Frontal cortex (tissue), 4 donors: Measurements from ENCODE around the gene ARHGEF39. TPM values are rescaled to one million over a fixed set of nuclear protein-coding genes. Genes with fewer than 3 reads are reported as not detected.
"Not testable (repeated sequence)": the region's sequence is repeated elsewhere in the genome, so short reads cannot be mapped to it uniquely, and the experiment has no call there.

ENCODE experiments used
- DNase-seq, 2 donors: peaks; one replicate each; pipeline ENCODE4 v3.0.0; 2012; ENCODE audit warnings: low spot score in 2 of 2
- FAIRE-seq: peaks from 2 replicates; lab custom pipeline; 2012; peaks lifted over from hg19 to GRCh38; lab: Jason Lieb, UNC
- total RNA-seq: library from RNA; depleted of rRNA; stranded (reverse); fragments of >200 nt; gene quantifications from one replicate; pipeline ENCODE4 v1.2.3, GENCODE V29; 2014
- donor health status: control.
- donor health status: control.
- donor health status: control.

The ARHGEF39 gene
- total RNA-seq, 1 donor from 2014 or later = 0.41 TPM

GRCh38 chr9:35657546-35658136 lies 7.4 kb downstream of the ARHGEF39 start, which contains the start of gene RMRP:
TSS of gene RMRP (minus strand) at chr9:35658019.
- FAIRE-seq (no peak), DNase-seq (peak; percentile 92 to 93)

- DNase-seq (no peak), FAIRE-seq (no peak)
Measured at GRCh38 chr9:35656831-35657545, 8.0 kb downstream of the ARHGEF39 start.

DNA sequence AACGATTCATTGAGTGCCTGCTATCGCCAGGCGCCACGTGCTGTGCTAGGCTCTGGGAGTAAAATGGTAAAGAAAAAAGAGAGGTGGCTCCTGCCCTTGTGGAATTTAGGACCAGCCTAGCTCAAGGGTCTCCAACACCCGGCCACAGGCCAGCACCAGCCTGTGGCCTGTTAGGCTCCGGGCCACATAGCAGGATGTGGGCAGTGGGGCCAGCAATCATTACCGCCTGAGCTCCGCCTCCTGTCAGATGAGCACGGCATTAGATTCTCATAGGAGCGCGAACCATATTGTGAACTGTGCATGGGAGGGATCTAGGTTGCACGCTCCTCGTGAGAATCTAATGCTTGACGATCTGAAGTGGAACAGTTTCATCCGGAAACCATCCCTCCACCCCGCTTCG lies 8.6 kb downstream of the ARHGEF39 start:
- DNase-seq (no peak), FAIRE-seq (no peak)

DNA sequence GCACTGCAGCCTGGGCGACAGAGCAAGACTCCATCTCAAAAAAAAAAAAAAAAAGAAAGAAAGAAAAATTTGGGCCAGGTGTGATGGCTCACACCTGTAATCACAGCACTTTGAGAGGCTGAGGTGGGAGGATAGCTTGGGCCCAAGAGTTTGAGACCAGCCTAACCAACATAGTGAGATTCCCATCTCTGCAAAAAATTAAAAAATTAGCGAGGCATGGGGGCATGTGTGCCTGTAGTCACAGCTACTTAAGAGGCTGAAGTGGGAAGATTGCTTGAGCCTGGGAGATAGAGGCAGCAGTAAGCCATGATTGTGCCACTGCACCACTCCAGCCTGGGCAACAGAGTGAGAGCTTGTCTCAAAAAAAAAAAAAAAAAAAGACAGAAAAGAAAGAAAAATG lies 11.4 kb downstream of the ARHGEF39 start:
- DNase-seq (no peak), FAIRE-seq (no peak)

GRCh38 chr9:35652829-35653209 lies 12.2 kb downstream of the ARHGEF39 start:
- DNase-seq (no peak), FAIRE-seq (no peak)

DNA sequence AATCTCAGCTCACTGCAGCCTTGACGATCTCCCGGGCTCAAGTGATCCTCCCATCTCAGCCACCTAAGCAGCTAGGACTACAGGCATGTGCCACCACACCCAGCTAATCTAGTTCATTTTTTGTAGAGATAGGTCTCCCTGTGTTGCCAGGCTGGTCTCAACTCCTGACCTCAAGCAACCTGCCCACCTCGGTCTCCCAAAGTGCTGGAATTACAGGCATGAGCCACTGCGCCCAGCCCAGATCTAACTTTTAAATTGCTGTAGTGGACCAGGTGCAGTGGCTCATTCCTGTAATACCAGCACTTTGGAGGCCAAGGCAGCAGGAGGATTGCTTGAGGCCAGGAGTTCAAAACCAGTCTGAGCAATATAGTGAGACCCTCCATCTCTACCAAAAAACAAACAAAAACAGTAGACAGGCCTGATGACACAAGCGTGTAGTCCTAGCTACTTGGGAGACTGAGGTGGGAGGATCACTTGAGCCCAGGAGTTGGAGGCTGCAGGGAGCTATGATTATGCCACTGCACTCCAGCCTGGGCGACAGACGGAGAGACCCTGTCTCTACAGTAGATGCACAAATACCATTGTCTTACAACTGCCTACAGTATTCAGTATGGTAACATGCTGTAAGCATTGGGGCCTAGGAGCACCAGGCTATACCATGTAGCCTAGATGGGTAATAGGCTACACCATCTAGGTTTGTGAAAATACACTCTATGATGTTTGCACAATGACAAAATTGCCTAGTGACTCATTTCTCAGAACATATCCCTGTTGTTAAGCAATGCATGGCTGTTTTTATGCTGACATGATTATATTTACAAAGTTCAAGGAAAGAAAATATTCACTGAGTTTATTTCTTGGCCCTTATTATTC lies 12.8 kb downstream of the ARHGEF39 start:
- DNase-seq (no peak), FAIRE-seq (no peak)

DNA sequence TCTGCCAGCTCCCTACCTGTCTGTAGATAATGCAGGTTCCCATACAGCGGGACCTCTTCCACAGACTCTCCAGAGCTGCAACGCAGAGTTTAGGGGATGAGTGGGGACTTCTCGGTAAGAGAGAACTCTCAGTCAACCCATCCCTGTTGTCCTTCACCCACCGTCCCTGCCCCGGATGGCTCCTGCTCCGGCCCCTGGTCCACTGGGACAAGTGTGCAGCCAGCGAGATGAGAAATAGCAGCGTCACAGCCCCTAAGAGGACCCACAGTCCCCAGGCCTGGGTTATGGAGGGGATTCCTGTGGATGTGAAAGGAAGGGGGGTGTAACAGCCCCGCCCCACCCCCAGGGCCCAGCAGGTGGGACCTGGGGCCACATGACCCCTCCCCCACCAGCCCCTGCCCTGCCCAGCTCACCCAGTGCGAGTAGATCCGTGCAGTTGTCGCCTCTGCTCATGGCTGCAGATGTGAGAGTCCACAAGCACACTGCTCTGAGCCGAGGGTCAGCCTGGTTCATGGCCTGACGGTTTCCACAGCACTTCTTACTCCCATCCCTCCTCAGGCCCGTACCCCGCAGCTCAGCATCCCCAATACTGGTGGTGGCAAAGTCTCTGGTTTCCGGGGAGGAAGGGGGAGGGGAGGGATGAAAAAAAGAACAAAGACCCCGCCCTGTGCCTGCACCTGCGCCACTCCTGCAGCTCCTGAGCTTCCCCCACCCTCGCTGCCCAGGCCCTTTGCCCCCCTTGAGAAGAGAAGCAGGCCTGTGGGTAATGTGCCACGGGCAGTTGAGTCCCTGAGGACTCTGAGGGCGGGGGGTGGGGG lies 14.4 kb downstream of the ARHGEF39 start, which contains the start of gene SIT1:
Gene SIT1, minus strand, starts transcription at position 591 of the 818 bp plus-strand sequence. Its CDS starts 78 bp downstream, at position 513.
- DNase-seq (peak in 1 of 2 donors; percentile 9), FAIRE-seq (no peak)

GRCh38 chr9:35649431-35650340 lies 15.3 kb downstream of the ARHGEF39 start:
- FAIRE-seq = no peak
- peak in 1 of 2 donors; percentile 22 for DNase-seq

GRCh38 chr9:35646533-35647265 lies 18.3 kb downstream of the ARHGEF39 start:
- FAIRE-seq (no peak), DNase-seq (peak; percentile 88 to 97)

GRCh38 chr9:35646153-35646532 lies 18.9 kb downstream of the ARHGEF39 start:
- no peak for FAIRE-seq
- no peak for DNase-seq

- not testable (repeated sequence) for FAIRE-seq, DNase-seq
Measured at GRCh38 chr9:35645736-35646135, 19.3 kb downstream of the ARHGEF39 start.

DNA sequence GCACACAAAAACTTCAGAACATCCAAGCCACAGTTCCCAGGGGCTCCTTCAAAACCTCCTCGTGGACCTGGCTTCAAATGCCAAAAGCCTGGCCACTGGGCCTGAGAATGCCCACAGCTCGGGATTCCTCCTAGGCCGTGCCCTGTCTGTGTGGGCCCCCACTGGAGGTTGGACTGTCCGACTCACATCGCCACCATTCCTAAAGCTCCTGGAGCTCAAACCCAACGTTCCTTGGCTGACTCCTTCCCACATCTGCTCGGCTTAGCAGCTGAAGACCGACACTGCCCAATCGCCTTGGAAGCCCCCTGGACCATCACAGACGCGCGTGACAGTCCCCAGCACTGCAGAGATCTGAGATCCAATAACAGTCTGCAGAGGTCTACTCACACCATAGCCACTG lies 21.9 kb downstream of the ARHGEF39 start:
- FAIRE-seq = no peak
- DNase-seq = no peak

DNA sequence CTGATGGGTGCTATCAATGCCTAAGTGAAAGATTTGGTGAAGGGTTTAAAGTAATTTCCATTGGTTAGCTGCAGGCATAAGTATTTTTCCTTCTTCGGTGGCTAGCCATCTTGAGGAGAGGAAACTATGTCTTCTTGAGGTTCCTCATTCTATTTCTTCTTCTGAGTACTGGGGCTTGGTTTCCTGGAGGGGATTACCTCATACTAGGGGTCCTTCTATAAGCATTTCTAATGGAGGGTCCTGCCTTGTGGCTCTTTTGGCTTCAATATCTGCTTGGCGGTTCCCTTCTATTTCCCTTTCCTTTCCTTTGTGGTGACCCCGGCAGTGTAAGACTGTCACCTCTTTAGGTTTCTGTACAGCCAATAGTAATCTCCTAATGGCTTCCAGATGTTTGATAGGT lies 23.5 kb downstream of the ARHGEF39 start:
- not testable (repeated sequence) for FAIRE-seq, DNase-seq

- FAIRE-seq, DNase-seq: not testable (repeated sequence)
Measured at GRCh38 chr9:35640431-35640830, 24.6 kb downstream of the ARHGEF39 start.

GRCh38 chr9:35639631-35640030 lies 25.4 kb downstream of the ARHGEF39 start:
- FAIRE-seq (no peak), DNase-seq (no peak)

- FAIRE-seq, DNase-seq: not testable (repeated sequence)
Measured at GRCh38 chr9:35639225-35639624, 25.8 kb downstream of the ARHGEF39 start.

- not testable (repeated sequence) for DNase-seq, FAIRE-seq
Measured at GRCh38 chr9:35638751-35639150, 26.2 kb downstream of the ARHGEF39 start.

DNA sequence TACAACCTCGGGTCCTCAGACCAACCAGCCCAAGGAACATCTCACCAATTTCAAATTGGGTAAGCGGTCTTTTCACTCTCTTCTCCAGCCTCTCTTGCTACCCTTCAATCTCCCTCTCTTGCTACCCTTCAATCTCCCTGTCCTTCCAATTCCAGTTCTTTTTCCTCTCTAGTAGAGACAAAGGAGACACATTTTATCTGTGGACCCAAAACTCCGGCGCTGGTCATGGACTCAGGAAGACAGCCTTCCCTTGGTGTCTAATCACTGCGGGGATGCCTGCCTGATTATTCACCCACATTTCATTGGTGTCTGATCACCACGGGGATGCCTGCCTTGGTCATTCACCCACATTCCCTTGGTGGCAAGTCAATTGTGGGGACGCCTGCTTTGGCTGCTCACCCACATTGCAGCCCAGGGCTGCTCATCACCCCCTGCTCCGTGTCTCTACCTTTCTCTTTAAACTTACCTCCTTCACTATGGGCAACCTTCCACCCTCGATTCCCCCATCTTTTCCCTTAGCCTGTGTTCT lies 27.5 kb downstream of the ARHGEF39 start:
- not testable (repeated sequence) for FAIRE-seq, DNase-seq
